ENCODE measurements around the gene ZNF865. TPM values are rescaled to one million over a fixed set of nuclear protein-coding genes. Genes with fewer than 3 reads are reported as not detected.
A peak's percentile ranks its signal among the peaks of the same experiment; 100 is the strongest.

Gene ZNF865
- total and polyA plus RNA-seq, 7 donors, result 11.1 to 40.4 (median 19.9) TPM

DNA sequence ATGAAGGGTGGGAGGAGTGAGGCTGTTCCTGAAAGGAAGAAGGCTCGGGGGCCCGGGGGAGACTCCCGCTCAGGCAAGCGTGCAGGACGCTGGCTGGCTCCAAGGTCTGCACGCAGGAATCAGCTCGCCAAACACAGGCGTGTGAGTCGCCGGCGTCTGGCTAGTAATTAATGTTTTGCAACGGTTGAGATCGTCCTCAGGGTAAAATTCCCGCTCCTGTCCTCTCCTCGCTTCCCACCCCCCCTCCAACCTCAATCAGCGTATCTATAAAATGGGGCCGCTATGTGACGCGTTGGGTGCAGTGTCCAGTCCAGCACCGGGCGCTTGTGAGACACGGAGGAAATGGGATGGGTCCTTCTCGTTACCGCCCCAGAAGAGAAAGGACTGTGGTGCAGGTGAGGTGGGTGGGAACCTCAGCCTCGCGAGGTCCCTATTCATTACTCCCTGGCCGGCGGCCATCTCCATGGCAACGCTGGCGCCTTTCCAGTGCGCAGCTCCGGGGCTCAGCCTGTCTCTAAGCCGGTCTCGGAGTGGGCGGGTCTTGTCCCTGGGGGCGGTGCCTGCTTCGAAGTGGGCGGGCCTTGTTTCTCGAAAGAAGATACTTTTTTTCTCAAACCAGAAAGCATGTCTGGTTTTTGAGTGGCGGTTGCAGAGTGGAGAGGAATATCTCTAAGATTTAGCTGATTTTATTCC is 18.3 kb upstream of the ZNF865 start:
- Histone ChIP-seq H3K4me1 (peaks cover 15% of the 10 kb centered on the region), H3K4me3 (peak overlapping the region; percentile 64), H3K27ac (peak overlapping the region; percentile 9), H3K36me3 (ENCODE audit: insufficient read depth in 1 of 2, low read depth in 1 of 2) (peaks cover 0 to 5% of the 10 kb centered on the region in 2 donors), H3K9me3 (no peaks in the 10 kb centered on the region), H3K27me3 (ENCODE audit: insufficient read depth in 3 of 3, low read length in 2 of 3) (peaks cover 0 to 5% (median 0%) of the 10 kb centered on the region in 3 donors)
- WGBS, 3 donors, result 1% methylated on average over 37 to 40 of the region's 40 CpGs
- peak; percentile 85 to 92 (median 90) for ATAC-seq
- intact Hi-C loops (cut with DNase I), result no loop called here
- TF ChIP-seq, protein P1, sequence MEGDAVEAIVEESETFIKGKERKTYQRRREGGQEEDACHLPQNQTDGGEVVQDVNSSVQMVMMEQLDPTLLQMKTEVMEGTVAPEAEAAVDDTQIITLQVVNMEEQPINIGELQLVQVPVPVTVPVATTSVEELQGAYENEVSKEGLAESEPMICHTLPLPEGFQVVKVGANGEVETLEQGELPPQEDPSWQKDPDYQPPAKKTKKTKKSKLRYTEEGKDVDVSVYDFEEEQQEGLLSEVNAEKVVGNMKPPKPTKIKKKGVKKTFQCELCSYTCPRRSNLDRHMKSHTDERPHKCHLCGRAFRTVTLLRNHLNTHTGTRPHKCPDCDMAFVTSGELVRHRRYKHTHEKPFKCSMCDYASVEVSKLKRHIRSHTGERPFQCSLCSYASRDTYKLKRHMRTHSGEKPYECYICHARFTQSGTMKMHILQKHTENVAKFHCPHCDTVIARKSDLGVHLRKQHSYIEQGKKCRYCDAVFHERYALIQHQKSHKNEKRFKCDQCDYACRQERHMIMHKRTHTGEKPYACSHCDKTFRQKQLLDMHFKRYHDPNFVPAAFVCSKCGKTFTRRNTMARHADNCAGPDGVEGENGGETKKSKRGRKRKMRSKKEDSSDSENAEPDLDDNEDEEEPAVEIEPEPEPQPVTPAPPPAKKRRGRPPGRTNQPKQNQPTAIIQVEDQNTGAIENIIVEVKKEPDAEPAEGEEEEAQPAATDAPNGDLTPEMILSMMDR (IDR thresholded peaks at IDR 0.05), result no peak
- peak; percentile 93 to 96 for DNase-seq

DNA sequence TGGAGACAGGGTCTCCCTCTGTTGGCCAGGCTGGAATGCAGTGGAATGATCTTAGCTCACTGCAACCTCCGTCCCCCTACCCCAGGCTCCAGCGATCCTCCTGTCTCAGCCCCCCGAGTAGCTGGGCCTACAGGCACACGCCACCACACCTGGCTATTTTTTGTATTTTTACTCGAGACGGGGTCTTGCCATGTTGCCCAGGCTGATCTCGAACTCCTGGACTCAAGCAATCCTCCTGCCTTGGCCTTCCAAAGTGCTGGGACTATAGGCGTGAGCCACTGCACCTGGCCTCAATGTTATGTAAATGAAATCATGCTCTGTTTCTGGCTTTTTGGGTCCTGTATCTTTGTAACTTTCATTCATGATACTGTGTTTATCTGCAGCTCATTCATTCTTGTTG is 16.7 kb upstream of the ZNF865 start:
- Histone ChIP-seq H3K4me3 (no peak overlapping the region), H3K4me1 (peaks cover 15% of the 10 kb centered on the region), H3K9me3 (no peaks in the 10 kb centered on the region), H3K27me3 (ENCODE audit: insufficient read depth in 3 of 3, low read length in 2 of 3) (peaks cover 0 to 5% (median 0%) of the 10 kb centered on the region in 3 donors), H3K27ac (no peak overlapping the region), H3K36me3 (ENCODE audit: insufficient read depth in 1 of 2, low read depth in 1 of 2) (peaks cover 0 to 15% of the 10 kb centered on the region in 2 donors)
- 88 to 92% (median 91%) methylated on average over 8 of the region's 8 CpGs for WGBS, 3 donors
- TF ChIP-seq, protein P1 (IDR thresholded peaks at IDR 0.05), result no peak
- intact Hi-C loops (cut with DNase I), result no loop called here
- ATAC-seq (no peak), DNase-seq (no peak)

DNA sequence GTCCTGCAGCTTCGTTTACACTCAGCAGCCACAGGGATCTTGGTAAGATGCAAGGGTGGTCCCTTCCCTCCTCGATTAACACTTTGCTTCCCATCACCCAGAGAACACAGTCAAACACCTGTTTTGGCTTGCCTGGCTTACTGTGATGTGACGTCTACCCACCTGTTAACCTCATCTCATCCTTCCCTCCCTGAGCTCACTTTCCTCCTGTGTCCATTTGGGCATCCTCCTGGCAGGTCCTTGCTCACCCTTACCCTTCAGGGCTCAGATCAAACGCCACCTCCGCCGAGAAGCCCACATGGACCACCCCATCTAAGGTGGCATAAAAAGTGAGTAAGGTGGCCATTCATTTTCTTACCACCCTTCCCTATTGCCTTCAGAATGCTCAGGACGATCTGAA is 15.3 kb upstream of the ZNF865 start:
- 47 to 54% (median 48%) methylated on average over 7 of the region's 7 CpGs for WGBS, 3 donors
- intact Hi-C loops (cut with DNase I), result no loop called here
- Histone ChIP-seq H3K4me3 (no peak overlapping the region), H3K36me3 (ENCODE audit: insufficient read depth in 1 of 2, low read depth in 1 of 2) (peaks cover 0 to 20% of the 10 kb centered on the region in 2 donors), H3K4me1 (peaks cover 17% of the 10 kb centered on the region), H3K9me3 (no peaks in the 10 kb centered on the region), H3K27ac (no peak overlapping the region), H3K27me3 (ENCODE audit: insufficient read depth in 3 of 3, low read length in 2 of 3) (peaks cover 0 to 3% (median 0%) of the 10 kb centered on the region in 3 donors)
- DNase-seq (no peak), ATAC-seq (no peak)
- TF ChIP-seq, protein P1 (IDR thresholded peaks at IDR 0.05), result no peak

DNA sequence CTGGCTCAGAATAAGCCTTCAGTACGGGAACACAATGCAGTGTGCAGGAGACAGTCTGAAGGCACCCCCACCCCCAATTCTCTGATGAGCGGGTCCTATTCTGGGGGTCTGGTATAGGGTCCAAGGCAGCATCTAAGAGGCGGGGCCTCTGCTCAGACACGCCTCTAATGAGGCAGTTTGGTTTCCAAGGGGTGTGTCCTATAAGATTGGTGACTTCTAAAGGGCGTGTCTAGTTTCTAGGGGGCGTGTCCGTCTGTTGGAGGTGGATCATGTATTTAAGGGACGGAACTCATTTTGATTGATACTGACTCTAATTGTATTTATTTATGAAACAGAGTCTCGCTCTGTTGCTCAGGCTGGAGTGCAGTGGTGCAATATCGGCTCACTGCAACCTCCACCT is 14.8 kb upstream of the ZNF865 start:
- peak in 1 of 2 donors; percentile 19 for DNase-seq
- Histone ChIP-seq H3K36me3 (ENCODE audit: insufficient read depth in 1 of 2, low read depth in 1 of 2) (peaks cover 0 to 25% of the 10 kb centered on the region in 2 donors), H3K27ac (no peak overlapping the region), H3K4me1 (peaks cover 22% of the 10 kb centered on the region), H3K4me3 (no peak overlapping the region), H3K27me3 (ENCODE audit: insufficient read depth in 3 of 3, low read length in 2 of 3) (no peaks in the 10 kb centered on the region), H3K9me3 (no peaks in the 10 kb centered on the region)
- ATAC-seq, result no peak
- 80 to 88% (median 84%) methylated on average over 10 of the region's 10 CpGs for WGBS, 3 donors
- intact Hi-C loops (cut with DNase I), result no loop called here
- TF ChIP-seq, protein P1 (IDR thresholded peaks at IDR 0.05), result no peak
